HG03175 (cell line): ENCODE measurements around the gene VWF.
A peak's percentile ranks its signal among the peaks of the same experiment; 100 is the strongest.

Source experiments
- ATAC-seq: cut with Tn5 transposase; IDR thresholded peaks from one replicate; pipeline ENCODE4 v1.9.1; 2021; ENCODE audit warnings: mild to moderate bottlenecking, moderate library complexity; ENCODE audit not compliant: unreplicated experiment

VWF gene

DNA sequence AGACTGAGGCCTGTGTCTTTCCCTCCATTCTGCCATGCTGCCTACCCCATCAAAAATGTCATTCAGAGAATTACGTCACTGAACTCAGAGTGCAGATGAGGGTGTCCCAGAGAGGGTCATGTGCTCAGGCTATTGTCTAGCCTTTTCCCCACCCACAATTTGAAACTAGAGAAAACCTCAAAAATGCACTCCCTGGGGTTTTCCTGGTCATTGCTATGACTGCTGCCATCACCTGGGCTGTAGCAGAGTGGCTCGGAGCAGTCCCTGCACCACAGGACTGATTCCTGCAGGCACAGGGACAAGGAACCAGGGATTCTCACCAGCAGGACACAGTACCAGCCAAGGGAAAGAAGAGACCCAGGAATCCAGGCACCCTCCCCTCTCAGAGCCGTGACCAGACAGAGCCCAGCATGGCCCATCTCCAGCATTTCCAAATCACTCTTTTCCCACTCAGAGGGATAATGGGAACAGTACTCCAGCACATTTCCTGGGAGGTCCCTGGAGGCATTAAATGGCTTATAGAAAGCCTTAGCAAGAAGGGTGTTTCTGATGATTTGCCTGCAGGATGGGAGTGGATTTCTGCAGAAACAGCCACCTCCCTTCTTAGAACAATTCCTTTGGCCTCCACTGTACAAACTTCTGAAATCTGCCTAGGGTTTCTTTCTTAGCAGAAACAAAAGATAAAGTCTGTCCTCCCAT is 45.9 kb downstream of the VWF start:
- ATAC-seq: no peak

DNA sequence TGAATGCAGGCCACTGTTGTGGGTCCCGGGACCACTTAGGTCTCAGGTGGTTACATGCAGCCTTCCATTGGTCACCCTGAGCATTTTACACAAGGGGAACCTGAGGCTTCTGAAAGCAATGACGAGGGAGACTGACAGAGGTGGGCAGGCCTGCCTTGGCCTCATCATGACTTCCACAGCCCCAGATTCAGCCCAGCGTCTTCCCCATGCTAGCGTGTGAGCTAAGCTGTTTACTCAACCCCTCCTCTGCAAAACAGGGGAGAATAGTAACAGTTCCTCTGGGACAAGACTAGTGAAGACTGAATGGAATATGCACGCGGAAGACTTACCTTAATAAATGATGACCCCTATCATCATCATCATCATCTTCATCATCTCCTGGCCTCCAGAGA is 46.8 kb downstream of the VWF start:
- no peak for ATAC-seq

DNA sequence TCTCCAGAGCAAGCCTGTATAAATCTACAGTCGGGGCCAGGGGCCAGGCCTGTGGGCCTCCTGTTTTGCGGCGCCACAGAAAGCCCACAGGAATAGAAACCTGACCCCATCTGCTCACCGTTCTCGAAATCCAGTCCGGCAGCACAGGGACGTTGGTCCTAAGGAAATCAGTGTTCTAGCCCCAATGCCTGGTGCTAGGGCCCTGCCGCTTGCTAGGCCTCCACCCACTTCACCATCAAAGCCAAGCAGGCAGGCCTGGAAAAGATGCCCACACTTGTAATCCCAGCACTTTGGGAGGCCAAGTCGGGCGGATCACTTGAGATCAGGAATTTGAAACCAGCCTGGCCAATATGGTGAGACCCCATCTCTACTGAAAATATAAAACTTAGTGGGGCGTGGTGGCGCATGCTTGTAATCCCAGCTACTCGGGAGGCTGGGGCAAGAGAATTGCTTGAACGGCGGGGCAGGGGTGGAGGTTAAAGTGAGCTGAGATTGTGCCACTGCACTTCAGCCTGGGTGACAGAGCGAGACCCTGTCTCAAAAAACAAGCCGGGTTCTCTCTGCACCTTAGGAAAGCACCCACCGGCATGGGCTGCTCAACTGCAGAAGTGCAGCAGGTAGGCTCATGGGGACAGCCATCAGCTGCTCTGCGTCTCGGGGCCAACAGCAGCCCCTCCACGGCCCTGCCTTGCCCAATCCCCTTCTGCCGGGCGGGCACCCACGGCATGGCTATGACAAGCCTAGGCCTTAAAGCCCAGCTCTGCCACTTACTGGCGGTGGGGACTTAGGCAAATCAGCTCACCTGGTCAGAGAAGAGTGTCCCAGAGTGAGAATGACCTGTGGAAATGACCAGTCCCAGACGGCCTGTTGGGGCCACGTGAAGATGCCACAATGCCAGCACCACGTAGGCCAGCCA is 47.4 kb downstream of the VWF start:
- no peak for ATAC-seq

DNA sequence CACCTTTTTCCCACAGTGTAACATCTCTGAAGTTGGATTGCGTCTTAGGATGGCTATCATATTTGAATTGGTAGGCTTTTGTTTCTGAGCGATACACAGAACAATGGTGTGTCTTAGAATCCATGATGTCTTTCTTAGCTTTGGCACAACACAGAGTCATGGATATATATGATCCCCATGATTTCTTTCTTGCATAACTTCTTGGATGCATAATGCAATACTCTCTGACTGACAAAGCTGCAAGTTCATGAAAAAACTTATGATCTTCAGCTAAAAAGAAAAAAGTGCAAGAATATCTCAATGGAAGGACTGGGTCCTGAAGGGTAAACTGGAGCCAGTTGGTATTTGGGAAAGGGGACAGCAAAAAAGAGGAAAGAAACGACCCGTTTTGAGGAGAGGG is 48.1 kb downstream of the VWF start:
- ATAC-seq: no peak

DNA sequence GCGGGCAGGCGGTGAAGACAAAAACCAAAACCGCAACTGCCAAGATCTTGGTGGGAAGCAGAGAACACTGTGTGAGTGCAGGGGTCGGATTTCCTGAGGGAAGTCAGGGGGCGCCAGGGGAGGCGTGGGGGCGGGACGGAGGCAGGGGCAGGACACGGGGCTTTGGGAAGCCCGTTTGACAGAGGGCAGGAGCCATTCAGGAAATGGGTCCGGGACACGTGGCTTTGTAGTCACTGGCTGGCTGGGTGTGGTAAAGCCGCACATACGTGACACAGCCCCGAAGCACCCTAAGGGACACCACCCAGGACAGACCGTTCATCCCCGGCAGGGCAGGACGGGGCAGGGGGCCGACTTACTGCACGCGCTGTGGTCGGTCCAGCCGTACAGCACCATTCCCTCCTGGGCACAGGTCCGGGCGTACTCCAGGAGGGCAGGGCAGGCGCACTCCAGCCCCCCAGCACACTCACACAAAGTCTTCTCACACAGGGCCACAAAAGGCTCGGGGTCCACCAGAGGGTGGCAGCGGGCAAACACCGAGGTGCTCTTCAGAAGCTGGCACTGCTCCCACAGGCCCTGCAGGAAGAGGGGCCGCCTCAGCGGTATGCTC is 49.4 kb downstream of the VWF start:
- ATAC-seq: no peak

DNA sequence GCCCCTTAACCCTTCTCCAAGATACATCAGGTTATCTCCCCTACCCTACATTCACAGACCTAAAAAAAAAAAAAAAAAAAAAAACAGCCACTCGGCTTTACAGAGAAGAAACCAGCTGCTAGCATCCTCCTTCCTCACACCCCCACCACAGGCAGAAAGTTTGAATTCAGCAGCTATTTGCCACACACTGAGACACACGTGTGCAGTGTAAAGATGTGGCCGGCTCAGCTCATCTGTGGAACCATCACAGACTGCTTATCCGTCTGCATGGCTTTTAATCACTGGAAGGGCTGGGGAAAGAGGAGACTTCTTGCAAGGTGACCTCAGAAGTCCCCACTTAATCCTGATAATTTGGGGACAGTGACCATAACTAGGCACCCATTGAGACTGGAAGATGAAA is 50.0 kb downstream of the VWF start:
- ATAC-seq: no peak

DNA sequence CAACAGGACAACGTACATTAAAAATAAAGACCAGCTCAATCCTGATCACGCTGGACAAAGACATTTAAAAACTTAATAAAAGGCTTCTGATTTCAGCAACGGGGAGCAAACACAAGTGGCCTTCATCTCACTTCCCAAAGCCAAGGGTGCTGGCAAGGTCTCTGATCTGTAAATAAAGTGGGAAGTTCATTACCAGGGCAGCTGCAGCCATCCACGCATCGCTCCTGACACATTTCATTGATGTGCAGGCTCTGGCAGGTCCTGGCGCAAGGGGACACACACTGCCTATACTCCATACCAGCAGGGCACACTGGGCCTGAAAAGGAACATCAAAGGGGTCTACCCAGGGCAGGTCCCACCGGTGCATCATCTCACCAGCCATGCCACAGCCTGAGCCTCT is 51.0 kb downstream of the VWF start:
- no peak for ATAC-seq

DNA sequence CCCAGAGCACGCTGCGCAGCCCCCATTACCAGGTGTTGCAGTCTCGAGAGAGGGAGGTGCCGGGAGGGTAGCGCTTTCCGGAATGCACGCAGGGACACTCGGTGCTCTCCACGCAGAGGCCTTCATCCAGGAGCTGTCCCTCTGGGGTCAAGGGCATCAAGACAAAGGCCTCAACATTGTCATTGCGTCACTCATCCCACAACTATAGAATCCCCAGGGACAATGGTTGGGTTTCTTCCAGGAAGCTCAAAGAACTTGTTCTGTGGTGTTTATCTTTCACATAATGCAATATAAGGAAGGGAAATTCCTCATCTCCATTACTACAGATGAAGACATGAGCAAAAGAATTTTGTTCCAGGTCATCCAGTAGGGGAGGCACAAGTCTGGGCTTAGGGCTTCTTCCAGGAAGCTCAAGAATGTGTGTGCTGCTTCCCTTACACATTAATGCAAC is 52.1 kb downstream of the VWF start:
- ATAC-seq: no peak

DNA sequence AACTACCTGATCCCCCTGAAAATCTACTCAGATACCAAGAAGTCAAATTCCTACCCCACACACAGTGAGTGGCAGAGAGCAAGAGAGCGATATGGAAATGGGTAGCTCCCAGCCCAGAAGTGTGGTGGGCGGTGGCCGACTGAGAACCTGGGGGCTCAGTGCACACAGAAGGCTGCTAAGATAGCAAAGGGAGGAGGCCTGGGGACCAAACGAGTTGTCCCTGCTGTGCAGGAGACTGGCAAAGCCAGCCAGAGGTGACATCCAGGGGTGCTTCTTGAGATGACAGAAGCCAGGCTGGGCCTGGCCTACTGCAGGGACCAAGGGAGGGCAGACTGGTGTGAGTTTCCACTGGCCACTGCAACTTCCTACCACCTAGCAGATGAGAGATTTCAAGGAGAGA is 52.9 kb downstream of the VWF start:
- ATAC-seq: no peak

DNA sequence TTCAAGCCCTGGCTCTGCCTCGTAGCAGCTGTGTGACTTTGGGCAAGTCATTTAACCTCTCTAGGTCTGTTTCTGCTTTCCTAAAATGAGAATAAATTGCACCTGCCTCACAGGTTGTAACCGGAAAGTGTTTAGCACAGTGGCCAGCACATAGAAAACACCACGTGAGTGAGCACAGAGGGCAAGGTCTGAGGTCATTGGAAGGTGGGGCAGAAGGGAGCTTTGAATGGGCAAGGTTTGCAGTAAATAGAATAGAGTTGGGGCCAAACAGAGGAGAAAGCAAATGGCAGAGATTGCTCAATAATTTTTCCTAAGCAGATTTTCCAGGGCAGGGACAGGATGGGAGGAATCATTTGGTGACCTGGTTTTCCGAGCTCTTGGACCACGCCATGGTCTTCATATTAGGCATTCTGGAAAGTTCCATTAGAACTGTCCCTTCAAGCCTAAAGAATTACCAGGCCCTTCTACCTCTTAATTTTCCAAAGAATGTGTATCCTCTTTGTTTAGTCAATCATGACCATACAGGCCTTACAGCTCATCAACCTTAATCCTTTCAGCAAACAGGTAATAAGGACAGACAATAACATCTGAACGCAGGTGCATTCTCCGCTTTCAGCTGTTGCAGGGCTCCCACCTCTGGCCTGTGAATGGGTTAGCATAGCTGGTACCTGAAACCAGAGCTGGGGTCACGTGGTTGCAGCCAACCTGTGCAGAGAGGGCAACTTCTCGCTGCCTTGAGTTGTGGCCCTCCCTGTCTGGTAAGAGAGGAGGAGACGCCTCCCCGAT is 53.8 kb downstream of the VWF start:
- ATAC-seq: no peak

DNA sequence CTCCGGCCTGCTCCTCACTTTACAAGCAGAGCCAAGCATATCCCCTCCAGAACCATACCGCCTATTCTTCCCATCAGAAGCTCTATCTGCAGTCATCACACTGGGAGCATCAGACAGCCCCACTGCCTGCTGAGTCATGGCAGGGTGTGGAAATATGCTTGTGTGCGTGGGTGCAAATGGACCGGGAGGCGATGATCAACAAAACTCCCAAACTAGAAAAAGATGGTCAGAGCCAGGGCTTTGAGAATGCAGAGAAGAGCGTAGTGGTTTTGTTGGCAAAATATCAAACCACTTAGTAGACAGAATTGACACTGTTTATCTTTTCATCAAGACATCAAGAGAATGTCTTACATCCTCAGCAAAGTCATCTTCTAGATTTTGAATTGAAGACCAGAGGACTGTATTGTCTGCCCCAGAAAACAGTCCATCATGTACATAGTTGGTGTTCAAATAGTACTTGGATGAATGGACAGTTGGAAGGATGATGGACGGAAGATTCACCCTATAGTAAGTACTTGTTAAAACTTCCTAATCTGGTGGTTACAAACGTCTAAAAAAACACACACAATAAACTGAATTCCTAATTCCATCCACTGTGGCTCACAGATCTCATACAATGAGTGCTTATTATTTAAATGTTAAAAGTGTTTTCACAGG is 54.9 kb downstream of the VWF start:
- no peak for ATAC-seq

DNA sequence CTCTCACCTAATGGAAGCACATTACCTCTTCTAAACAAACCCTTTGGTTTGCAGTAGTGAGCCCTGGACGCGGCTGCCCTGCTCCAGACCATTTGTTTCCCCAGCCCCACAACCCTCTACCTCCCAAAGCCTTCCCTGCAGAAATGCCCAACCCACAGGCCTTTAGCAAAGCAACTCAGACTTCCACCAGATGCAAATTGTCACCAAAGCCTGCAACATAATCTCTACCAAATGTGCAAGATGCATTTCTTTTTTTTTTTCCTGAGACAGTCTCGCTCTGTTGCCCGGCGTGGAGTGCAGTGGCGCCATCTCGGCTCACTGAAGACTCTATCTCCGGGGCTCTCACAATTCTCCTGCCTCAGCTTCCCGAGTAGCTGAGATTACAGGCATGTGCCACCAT is 56.2 kb downstream of the VWF start:
- ATAC-seq: no peak

DNA sequence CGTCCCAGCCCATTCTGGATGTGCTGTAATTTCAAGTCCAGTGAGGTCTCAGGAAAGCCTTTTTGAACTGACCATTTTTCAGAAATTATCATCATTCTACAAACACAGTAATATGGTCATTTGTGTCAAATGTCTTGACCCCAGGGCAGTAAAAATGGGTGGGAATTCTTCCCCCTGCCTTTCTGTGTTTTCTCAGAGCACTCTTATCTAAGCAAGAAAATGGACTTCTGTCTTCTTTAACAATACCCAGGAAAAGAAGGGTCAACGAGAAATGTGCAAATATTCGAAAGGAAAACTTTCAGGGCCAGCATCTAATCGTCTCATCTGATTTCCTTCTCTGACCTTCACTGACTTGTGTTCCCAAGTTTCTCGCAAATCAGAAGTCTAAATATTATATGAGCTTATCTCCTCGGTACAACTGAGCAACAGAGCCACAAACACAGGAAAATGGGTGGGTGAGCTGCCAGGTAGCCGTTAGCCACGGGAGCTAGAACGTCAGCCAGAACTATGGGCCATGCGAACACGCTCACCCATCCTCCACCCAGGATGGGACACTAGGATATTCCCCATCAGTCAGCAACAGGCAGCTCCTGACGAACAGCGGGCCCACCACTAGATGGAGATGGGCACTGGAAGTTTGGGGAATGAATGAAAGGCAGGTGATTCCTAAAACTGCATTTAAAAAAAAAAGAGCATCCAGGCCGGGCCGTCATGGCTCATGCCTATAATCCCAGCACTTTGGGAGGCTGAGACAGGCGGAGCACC is 57.1 kb downstream of the VWF start:
- ATAC-seq: no peak

DNA sequence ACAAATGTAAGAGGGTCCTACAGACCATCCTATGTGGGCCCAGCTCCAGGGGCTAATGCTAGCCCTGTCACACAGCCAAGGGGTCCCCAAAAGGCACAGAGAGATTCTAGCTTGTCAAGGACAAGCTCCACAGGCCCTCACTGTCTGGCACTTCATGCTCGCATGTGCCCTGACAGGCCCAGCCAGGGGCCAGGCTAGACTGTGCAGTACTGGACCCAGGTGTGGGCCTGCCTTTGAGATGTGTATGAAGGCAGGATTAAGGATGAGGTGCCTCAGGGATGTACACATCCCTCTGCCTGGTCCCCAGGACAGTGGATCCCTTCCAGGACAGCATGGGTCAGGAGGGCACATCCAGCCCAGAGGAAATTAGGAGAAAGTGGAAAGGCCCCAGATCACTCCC is 57.8 kb downstream of the VWF start:
- no peak for ATAC-seq

DNA sequence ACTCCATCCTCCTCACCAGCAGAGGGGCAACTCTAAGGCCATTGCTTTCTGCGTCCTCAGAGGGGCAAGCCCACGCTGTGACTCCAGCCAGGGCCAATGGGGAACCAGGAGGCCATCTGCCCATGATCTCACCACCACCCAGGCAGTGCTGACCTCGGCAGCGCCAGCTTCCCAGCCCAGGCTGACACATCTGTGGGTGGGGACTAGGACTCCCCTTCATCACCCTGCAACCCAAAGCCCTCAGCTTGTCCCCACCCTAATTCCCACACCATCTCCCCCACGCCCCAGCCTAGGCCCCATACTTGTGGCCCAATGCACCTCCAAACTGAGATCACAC is 58.6 kb downstream of the VWF start:
- ATAC-seq: no peak

DNA sequence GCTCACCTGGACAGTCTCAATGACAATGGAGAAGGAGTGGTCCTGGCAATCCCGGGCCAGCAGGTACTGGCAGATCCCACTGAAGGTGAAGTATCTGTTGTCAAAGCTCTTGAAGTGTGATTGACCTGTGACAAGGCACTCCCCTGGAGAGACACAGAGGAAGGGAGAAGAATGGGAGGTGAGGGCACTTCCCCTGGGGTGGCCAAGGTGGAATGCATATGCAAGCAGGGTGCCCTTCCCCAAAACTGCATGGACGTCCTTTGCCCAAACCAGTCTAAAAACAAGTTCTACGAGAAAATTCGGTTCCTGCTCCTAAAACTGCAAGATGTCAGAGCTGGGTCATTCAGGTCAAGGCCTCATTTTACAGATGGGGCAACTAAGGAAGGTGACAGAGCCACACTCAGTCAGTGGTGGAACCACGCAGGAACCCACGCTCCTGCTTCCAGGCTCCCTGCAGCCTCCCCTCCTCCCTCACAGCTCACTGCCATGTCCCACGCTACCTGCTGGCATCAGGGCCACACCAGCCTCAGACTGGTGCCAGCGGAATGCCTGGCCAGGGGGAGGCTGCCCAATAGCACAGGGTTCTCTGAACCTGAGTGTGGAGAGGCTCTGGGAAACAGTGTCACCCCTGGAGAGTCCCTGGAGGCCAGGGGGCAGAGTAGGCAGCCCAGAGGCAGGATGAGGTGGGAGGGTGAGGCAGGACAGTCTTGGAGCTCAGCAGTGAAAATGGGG is 59.2 kb downstream of the VWF start:
- ATAC-seq: no peak

DNA sequence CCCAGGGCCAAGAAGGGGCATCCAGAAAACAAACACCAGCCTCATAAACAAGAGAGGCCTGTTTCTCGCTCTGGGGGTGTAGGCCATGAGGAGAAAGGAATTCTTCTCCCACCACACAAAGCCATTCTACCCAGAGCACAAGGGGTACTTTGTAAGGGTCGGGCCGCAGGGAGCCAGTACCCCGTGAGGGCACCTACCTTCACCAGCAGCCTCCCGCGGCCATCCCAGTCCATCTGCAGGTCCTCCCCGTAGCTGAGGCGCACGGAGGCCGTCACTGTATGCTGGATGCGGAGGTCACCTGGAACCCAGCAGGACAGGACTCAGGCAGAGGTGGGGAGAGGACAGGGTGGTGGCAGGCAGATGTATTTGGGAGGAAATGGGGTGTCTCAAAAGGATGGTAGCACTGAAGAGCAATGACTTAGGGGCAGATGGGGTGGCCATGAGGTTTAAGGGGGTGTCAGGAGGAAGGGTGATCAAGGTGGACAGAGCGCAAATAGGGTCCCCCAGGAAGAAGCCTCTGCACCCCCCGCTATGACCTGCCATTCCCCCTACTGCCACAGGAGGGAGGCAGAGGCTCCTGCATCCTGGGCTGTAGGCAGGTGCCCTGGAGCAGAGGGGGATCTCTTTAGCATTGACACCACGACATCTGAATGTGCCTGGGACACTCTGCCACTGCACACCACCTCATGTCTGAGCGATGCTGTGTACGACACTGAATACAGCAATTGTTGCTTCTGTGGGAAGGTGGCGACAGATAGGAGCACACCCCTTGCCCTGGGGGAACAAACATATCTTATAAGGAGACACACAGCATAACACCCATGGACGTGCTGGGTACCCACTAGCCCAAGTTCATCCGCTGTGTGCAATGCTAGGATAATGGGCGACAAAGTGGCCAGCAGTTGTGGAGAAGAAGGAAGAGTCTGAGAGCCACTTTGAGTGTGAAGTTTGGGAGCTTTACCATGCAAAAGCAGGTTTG is 61.4 kb downstream of the VWF start:
- ATAC-seq: peak; percentile 64

DNA sequence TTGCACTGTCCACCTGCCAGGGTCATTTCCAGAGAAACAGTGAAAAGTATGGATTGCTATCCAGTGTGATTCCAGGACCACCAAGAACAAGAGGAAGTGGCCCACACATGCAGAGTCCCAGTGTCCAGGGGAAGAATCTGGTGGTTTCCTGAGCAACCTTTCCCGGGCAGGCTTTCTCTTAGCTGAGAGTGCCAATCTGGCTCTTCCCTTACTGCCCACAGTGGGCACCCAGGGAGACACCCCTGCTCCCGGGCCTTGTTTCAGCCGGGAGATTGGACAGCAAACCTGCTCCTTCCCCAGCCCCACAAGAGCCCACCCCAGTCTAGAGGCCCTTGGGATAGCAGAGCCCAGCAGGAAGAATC is 62.1 kb downstream of the VWF start:
- no peak for ATAC-seq
